ENCODE results near the gene QSOX1.

The QSOX1 gene

DNA sequence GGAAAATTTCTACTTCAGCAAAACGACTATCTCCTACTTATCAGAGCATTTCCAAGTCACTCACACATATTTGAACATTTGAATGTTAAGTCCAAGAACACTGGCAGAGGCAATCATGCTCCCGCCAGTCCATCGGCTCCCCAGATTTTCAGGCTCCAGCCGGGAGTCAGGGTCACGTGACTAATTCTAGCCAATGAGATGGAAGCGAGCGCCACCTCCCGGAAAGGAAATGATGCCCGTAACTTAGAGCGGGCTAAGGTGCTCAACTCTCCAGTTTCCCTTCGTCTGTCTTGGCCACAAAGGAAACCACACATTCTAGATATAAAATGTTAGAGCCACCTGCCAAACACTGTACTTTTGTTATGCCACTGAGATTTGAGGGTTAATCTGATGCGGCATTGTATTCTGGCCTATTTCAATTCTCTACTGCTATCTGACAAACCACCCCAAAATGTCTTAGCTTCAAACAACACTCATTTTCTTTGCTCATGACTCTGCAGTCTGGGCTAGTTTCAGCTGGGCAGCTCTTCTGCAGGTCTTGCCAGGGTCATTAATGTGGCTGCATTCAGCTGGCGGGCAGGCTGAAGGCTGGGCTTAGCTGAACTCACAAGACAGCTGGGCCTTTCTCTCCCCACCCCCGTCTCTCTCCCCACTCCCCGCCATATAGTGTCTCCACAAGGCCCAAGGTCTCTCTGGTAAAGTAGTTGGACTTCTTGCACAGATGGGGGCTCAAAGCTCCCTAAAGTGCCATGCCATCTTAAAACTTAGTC is 58.9 kb downstream of the QSOX1 start:
- no peak overlapping the region for H3K4me3 ChIP-seq (ENCODE audit: low read depth, low read length)
- DNase-seq (ENCODE audit: low read depth, low spot score): no peak
- ChIA-PET CTCF (interaction anchor here (1.2 kb wide), 1 partner anchor 48 kb away, joined by 3 read pairs; no protein-coding TSS in a partner anchor), POLR2A (no interaction called here)
- TF ChIP-seq CTCF (IDR thresholded peaks at IDR 0.05; ENCODE audit: insufficient read depth, low read length, missing control alignments): no peak

DNA sequence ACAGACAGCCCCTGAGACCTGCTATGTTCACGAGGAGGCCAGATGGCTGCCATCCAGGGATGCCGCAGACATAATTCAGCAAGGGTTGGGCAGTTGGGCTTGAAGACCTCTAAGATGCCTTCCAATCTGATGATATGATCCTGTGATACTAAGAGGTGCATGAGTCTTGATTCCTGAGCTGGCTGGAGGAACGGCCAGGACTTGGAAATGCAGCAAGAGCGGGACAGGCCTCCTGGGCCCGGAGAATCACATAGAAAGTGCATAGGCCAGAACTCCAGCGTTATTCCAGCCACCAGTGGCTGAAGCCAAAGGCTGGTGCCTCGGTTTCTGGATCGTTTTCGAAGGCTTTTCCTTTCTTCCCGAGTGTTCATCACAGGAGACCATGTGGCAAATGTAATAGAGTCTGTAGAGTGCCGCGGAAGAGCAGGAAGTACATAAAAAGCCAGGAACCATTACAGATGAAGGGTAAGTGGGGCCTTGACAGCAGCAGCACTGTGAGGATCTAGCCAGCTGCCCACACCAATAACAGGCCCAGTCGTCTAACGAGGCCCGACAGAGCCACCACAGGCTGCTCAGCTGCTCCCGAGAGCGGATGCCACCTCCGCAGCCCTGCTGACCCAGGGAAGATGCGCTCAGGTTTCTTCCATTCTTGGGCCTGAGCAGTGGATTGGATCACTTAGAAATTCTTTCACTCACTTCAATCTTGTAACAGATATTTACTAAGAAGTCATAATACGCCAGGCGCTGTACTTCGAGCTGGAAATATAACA is 61.4 kb downstream of the QSOX1 start:
- ChIA-PET POLR2A (no interaction called here), CTCF (interaction anchor here (0.9 to 1.2 kb wide), 2 partner anchors 8 to 262 kb away, joined by 3 read pairs; no protein-coding TSS in a partner anchor)
- no peak overlapping the region for H3K4me3 ChIP-seq (ENCODE audit: low read depth, low read length)
- TF ChIP-seq CTCF (IDR thresholded peaks at IDR 0.05; ENCODE audit: insufficient read depth, low read length, missing control alignments): no peak
- DNase-seq (ENCODE audit: low read depth, low spot score): no peak

DNA sequence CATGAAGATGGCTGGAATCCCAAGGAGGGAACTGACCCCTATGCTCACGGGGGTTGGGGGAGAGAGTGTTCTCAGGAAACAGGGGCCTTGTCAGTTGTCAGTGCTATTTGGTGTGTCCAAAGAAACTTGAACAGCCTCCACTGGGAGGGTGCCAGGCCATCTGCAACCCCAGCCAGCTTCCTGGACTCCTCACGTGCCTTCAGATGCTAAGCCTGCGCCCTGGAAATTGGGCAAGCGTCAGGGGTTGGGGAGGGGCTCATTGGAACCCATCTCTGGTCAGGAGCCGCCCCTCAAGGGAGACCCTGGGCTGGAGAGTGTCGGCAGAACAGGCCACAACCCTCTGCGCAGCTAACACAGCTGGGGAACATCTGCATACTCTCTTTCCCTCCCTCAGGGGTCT is 62.3 kb downstream of the QSOX1 start:
- DNase-seq (ENCODE audit: low read depth, low spot score): no peak
- ChIA-PET POLR2A (no interaction called here), CTCF (interaction anchor here (0.9 to 1.5 kb wide), 5 partner anchors 9 to 261 kb away, joined by 3 read pairs; no protein-coding TSS in a partner anchor)
- no peak for TF ChIP-seq CTCF (IDR thresholded peaks at IDR 0.05; ENCODE audit: insufficient read depth, low read length, missing control alignments)
- H3K4me3 ChIP-seq (ENCODE audit: low read depth, low read length): no peak overlapping the region

- ChIA-PET POLR2A (no interaction called here), CTCF (interaction anchor here (1.5 kb wide), 1 partner anchor 38 kb away, joined by 3 read pairs; no protein-coding TSS in a partner anchor)
- H3K4me3 ChIP-seq (ENCODE audit: low read depth, low read length): no peak overlapping the region
- DNase-seq (ENCODE audit: low read depth, low spot score): no peak
- TF ChIP-seq CTCF (IDR thresholded peaks at IDR 0.05; ENCODE audit: insufficient read depth, low read length, missing control alignments): no peak
Observed at GRCh38 chr1:180218806-180219765, 64.4 kb downstream of the QSOX1 start.

DNA sequence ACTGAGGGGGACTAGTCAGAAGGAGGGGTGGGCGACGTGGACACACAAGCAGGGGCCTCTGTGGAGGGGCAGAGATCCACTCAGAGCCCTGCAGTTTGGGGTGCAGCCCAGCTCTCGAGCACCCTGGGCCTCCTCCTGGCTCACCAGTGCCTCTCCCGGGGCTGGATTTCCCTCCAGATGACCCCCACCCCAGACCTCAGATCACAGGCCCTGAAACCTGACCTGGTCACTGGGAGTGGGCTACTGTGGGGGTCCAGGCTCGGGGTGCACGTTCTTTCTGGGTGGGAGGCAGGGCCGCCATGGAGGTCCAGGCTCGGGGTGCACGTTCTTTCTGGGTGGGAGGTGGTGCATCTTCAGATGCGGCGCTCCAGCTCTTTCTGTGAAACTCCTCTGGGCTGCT is 65.1 kb downstream of the QSOX1 start:
- ChIA-PET POLR2A (no interaction called here), CTCF (no interaction called here)
- H3K4me3 ChIP-seq (ENCODE audit: low read depth, low read length): no peak overlapping the region
- no peak for DNase-seq (ENCODE audit: low read depth, low spot score)
- no peak for TF ChIP-seq CTCF (IDR thresholded peaks at IDR 0.05; ENCODE audit: insufficient read depth, low read length, missing control alignments)
